ENCODE data around the gene ZNF236.
"Not testable (repeated sequence)": the region's sequence is repeated elsewhere in the genome, so short reads cannot be mapped to it uniquely, and the experiment has no call there.

The ZNF236 gene

DNA sequence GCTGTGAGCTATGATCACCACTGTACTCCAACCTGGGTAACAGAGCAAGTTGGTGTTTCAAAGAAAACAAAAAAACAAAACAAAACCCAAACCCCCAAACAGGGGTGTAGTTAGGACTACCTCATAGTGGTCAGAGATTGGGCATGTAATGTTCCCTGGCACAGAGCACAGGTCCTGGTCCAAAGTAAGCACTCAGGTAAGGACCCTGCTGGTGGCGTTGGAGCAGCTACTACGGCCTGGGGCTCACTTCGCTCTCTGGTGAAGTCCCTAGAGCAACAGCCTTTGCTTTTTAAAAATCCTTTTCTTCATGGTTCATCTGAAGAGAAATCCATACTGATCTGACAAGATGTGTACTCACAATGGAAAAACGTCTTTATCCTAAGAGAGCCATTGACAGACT lies 130.4 kb downstream of the ZNF236 start:
- DNase-seq: no peak

GRCh38 chr18:76953156-76953555 lies 130.8 kb downstream of the ZNF236 start:
- DNase-seq: no peak

- no peak for DNase-seq
These were observed 131.4 kb downstream of the ZNF236 start for GRCh38 chr18:76953583-76954233.

DNA sequence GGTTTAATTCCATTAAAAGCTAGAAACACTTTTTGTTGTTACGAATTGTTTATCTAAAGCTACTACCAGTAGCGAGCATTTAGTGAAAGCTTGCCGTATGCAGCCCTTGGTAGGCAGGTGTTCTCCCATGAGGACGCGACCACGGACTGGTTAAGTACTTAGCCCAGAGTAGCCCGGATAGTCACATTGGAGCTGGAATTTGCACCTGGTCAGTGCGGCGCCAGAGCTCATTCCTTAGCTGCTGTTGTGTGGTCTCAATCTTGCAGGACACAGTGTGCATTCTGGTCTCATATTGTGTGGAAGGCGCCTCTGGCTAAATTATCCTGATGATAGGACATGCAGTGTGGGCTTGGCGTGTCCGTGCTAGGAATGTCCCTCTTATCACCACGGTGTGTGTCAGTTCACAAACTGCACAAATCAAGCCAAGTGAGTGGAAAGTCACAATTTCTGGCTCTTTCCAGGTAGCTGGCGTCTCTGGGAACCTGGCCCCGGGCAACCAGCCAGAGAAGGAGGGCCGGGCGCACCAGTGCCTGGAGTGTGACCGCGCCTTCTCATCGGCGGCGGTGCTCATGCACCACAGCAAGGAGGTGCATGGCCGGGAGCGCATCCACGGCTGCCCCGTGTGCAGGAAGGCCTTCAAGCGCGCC lies 133.3 kb downstream of the ZNF236 start:
- no peak for DNase-seq

- DNase-seq: no peak
These were observed 134.3 kb downstream of the ZNF236 start for GRCh38 chr18:76956648-76957047.

DNA sequence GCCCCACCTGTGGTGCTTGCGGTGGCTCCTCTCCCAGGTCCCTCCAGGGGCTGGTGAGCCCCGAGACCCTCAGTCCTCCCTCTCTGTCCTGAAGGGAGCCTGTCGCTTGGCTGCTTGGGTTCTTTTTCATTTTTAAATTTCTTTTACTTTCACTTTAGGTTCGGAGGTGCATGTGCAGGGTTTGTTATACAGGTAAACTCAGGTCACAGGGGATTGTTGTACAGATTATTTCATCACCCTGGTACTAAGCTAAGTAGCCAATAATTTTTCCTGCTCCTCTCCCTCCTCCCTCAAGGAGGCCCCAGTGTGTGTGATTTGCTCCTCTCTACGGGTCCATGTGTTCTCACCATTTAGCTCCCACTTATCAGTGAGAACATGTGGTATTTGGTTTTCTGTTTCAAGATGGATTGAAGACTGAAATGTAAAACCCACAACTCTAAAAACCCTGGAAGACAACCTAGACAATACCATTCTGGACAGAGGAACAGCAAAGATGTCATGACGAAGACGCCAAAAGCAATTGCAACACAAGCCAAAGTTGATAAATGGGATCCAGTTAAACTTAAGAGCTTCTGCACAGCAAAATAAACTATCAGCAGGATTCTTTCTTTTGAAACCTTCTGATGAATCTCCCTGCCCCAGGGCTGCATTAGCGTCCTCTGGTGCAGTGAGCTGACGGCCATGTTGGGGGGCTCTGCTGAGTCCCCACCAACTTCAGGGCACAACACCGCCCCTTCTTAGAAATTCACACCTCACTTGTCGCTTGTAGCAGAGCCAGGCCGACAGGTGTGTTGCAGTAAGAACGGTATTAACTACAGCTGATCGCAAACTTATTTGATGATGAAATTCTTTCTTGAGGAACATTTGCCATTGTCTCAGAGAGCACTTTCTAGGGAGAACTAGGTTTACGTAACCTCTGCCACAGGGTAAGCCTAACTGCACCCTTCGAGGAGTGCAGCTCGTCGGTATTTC lies 135.3 kb downstream of the ZNF236 start:
- no peak for DNase-seq

DNA sequence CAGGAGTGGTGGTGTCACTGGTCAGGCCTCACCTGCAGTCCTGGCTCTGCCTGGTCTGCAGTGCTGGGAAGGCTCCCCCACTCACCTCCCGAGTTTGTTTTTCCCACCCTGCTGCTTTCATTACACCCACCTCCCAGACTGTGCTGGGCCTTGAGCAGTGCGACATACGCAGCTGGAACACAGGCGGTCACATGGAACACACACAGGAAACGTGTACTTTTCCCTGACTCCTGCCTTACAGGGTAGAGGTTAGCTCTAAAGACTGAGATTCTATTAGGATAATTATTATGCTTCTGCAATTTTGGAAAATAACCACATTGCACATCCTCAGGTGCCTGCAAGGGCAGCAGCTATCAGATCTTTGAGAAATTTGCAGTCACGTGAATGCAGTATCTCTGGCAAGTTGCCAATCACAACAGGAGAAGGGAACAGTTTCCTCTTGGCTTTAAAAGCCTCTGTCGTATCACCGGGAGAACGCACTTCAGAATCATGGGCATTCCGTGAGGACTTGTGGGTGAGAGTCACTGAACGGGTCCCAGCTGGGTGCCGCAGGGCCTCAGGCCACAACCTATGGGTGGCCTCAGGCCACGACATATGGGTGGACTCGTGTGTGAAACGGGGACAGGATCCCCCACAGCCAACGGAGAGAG lies 136.5 kb downstream of the ZNF236 start:
- DNase-seq: peak; percentile 11

GRCh38 chr18:76959605-76960004 lies 137.2 kb downstream of the ZNF236 start:
- DNase-seq: no peak

- DNase-seq: no peak
These were observed 138.2 kb downstream of the ZNF236 start for GRCh38 chr18:76960528-76961035.

GRCh38 chr18:76962851-76963250 lies 140.5 kb downstream of the ZNF236 start:
- no peak for DNase-seq

DNA sequence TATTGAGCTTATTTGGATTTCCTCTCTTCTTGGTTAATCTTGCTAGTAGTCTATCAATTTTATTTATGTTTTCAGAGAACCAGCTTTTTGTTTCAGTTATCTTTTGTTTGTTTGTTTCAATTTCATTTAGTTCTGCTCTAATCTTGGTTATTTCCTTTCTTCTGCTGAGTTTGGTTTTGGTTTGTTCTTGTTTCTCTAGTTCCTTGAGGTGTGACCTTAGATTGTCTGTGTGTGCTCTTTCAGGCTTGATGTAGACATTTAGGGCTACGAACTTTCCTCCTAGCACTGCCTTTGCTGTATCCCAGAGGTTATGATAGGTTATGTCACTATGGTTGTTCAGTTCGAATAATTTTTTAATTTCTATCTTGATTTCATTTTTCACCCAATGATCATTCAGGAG lies 141.6 kb downstream of the ZNF236 start:
- no peak for DNase-seq

DNA sequence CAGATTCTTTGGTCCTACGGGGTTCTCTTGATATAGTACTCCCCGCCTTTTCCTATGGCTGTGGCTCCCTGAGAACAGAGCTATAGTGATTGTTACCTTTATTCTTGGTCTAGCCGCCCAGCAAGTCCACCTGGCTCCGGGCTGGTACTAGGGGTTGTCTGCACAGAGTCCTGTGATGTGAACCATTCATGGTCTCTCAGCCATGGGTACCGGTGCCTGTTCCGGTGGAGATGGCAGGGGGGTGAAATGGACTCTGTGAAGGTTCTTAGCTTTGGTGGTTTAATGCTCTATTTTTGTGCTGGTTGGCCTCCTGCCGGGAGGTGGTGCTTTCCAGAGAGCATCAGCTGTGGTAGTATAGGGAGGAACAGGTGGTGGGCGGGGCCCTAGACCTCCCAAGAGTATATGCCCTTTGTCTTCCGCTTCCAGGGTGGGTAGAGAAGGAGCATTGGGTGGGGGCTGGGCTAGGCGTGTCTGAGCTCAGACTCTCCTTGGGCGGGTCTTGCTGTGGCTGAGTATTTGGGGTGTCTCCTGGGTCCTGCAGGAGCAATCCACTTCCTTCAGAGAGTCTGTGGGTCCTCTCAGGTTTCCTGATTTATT lies 143.3 kb downstream of the ZNF236 start:
- not testable (repeated sequence) for DNase-seq

GRCh38 chr18:76967299-76967698 lies 144.9 kb downstream of the ZNF236 start:
- DNase-seq: not testable (repeated sequence)

GRCh38 chr18:76967721-76968472 lies 145.5 kb downstream of the ZNF236 start:
- DNase-seq: no peak

- no peak for DNase-seq
These were observed 148.6 kb downstream of the ZNF236 start for GRCh38 chr18:76970770-76971559.

DNA sequence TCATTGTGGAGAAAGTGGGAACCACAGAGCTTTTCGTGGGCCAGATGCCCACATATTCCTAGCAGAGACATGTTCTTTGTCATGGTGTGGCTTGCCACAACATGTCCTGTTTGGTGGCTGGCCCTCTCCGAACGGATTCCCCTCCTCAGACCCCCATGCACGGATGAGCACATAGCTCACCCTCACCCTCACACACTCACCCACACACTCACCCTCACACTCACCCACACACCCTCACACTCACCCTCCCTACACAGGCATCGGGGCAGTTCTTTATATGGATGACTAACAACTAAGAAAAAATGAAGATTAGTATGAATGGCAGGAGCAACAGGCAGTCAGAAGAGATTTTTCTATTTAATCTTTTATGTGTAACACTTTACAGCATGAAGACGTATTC lies 149.9 kb downstream of the ZNF236 start:
- DNase-seq: no peak

DNA sequence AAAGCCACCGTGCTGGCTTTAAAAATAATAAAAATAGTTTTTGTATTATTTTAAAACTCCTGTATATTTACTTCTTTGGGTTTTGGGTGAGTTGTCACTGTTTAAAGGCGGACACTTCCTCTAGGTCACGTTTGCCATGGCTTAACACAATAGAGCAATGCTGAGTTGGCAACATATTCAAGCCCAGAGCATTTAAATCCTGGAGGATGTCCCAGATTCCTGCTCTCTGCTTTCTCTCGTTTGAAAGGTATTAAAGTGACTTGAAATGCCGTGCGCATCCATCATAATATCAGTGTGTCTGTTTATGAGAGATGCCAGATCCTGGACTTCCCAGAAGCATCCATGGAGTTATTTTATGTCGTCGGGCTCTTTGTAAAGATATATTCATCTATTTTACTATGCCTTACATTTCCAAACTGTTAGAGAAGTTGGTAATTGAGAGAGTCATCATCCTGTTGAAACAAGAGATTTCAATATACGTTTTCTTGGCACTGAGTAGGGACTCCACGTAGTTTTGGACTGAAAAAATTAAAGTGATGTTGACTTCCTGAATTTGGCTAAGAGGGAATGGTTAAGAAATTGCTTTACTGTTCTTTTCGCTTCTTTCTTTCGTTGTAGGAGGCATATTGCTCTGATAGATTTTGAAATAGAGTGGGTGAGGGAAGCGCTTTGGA lies 150.6 kb downstream of the ZNF236 start:
- DNase-seq: no peak

DNA sequence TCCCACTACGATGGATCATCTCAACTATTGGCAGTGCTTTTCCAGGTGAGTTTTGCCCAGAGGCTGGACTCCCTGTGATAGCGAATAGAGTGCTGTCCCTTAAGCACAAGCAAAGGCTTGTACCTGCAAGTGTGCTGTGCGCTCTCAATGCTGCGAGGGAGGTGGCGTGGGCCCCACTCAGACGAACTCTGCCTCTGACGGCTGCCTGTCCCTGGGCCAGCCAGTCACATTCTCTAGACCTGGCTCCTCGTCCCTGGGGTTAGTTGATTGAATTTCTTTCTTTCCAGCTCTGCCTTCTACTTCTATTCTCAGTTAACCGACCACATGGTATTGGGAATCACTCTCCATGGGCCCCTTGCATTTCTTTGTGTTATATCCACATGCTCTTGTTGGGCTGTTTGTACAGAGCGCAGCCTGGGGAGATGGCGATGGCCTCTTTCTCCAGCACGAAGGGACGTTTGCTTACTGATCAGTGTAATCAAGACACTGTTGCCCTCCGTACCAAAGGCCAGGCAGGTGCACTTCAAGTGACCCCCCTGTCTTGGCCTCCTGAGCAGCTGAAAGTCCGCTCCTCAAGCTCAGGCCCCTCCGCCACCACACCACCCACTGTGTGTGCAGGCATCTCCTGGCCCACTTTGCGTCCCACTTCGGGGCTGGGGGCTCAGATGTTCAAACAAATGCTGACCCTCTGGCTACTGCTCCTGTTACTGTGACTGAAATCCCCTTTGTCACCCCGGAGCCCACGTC lies 151.3 kb downstream of the ZNF236 start:
- no peak for DNase-seq

GRCh38 chr18:76974386-76974785 lies 152.0 kb downstream of the ZNF236 start:
- no peak for DNase-seq
